HL-60 (cell line): ENCODE results near the gene ROCK1.

Experiments used
- DNase-seq, 2 experiments: peaks; one replicate each; pipeline ENCODE4 v3.0.0-alpha.2; 2010 to 2020; ENCODE audit warnings: low read depth in 1 of 2, low spot score in 1 of 2
- H3K27ac ChIP-seq: fragments of 250-450 bp; sonication (Bioruptor Pico); replicated peaks from 2 replicates; pipeline ENCODE4 v1.5.1; 2020; ENCODE audit warnings: mild to moderate bottlenecking, moderate library complexity
- H3K27me3 ChIP-seq: fragments of 250-450 bp; sonication (Bioruptor Pico); 2 replicates; pipeline ENCODE4 v1.5.1; 2021; ENCODE audit warnings: mild to moderate bottlenecking, moderate library complexity; ENCODE audit not compliant: insufficient read depth, poor library complexity, severe bottlenecking
- H3K4me3 ChIP-seq: replicated peaks from 2 replicates; pipeline ENCODE4 v1.5.1; 2011; ENCODE audit warnings: mild to moderate bottlenecking, control low read depth, low read length; ENCODE audit not compliant: insufficient read depth
- CTCF ChIP-seq: IDR thresholded peaks from one replicate; pipeline ENCODE4 v1.5.1; 2011; ENCODE audit warnings: low read length, control low read depth, inconsistent platforms; ENCODE audit not compliant: insufficient read depth
- GABPA ChIP-seq: IDR thresholded peaks from 2 replicates; pipeline ENCODE4 v1.6.1; 2012; ENCODE audit warnings: low read depth
- POLR2AphosphoS5 ChIP-seq: IDR thresholded peaks from 2 replicates; pipeline ENCODE4 v1.6.1; 2012; ENCODE audit warnings: low read depth
- REST ChIP-seq: IDR thresholded peaks from 2 replicates; pipeline ENCODE4 v1.6.1; 2012; ENCODE audit warnings: low read depth; ENCODE audit not compliant: insufficient replicate concordance
- SPI1 ChIP-seq: IDR thresholded peaks from 2 replicates; pipeline ENCODE4 v1.6.1; 2012; ENCODE audit warnings: low read depth, mild to moderate bottlenecking, borderline replicate concordance
- long read RNA-seq: library from polyadenylated mRNA; unstranded; transcript quantifications from one replicate; pipeline ENCODE4 v2.0.0, GENCODE V29; 2020

Gene ROCK1
- long read RNA-seq, partial matches to known transcripts, result 710 of 754 reads
- long read RNA-seq, other reads (novel, unspliced or antisense), result 44 of 754 reads

- Histone ChIP-seq H3K4me3 (peak within 1 kb of the TSS; percentile 96), H3K27ac (peak within 1 kb of the TSS; percentile 96), H3K27me3 (no peaks in the 10 kb centered on the region)
- TF ChIP-seq SPI1, result no peak
- peak; percentile 56 for TF ChIP-seq REST
- TF ChIP-seq POLR2AphosphoS5, result peak; percentile 53; the same call in 1 of the 2 replicates
- TF ChIP-seq GABPA, result no peak; the same call in 1 of the 2 replicates
- no peak for TF ChIP-seq CTCF
- peak; percentile 94 to 100 for DNase-seq
These were observed at the start of gene ROCK1 for GRCh38 chr18:21111346-21112139. TSS of gene ROCK1 (minus strand) at chr18:21111813. CDS start at chr18:21110910, 903 bp downstream.

GRCh38 chr18:21155443-21155842 is 43.8 kb upstream of the ROCK1 start:
- Histone ChIP-seq H3K27me3 (no peaks in the 10 kb centered on the region), H3K27ac (no peak overlapping the region), H3K4me3 (no peak overlapping the region)
- no peak for DNase-seq
- no peak for TF ChIP-seq REST
- TF ChIP-seq GABPA, result no peak
- no peak for TF ChIP-seq SPI1
- no peak for TF ChIP-seq POLR2AphosphoS5
- no peak for TF ChIP-seq CTCF

GRCh38 chr18:21146016-21146415 is 34.4 kb upstream of the ROCK1 start:
- TF ChIP-seq GABPA (no peak), REST (no peak), CTCF (no peak), SPI1 (no peak), POLR2AphosphoS5 (no peak)
- Histone ChIP-seq H3K4me3 (no peak overlapping the region), H3K27me3 (no peaks in the 10 kb centered on the region), H3K27ac (no peak overlapping the region)
- no peak for DNase-seq
